GM11168 (cell line): ENCODE results near the gene RBMS3.
"Not testable (repeated sequence)": the region's sequence is repeated elsewhere in the genome, so short reads cannot be mapped to it uniquely, and the experiment has no call there.

Experiments
- in situ Hi-C: fragments of 300-500 bp; cut with MboI; formaldehyde crosslinking; loops from one replicate; pipeline ENCODE4 v1.12.0; 2022; ENCODE audit warnings: low sequenced_read_pairs; ENCODE audit not compliant: unreplicated experiment

The RBMS3 gene

GRCh38 chr3:29463304-29463703, 182.4 kb downstream of the RBMS3 start:
- in situ Hi-C loops: no loop called here

DNA sequence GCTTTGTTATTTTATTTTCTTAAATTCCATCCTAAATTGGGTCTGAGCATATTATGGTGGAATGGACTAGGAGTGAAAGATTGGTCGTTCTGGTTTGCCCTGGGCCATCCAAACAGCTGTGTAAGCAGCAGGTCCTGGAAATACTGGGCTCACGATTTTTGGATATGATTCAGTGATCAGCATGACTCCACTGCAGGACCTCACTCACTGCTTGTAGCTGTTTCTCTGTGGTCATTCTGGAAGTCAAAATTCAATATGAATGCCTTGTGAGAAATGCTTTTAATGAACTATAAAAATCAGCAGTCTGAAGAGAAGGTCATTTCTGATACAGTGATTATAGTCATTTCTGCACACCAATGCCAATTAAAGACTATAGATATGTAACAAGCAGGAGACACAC, 185.0 kb downstream of the RBMS3 start:
- in situ Hi-C loops: no loop called here

DNA sequence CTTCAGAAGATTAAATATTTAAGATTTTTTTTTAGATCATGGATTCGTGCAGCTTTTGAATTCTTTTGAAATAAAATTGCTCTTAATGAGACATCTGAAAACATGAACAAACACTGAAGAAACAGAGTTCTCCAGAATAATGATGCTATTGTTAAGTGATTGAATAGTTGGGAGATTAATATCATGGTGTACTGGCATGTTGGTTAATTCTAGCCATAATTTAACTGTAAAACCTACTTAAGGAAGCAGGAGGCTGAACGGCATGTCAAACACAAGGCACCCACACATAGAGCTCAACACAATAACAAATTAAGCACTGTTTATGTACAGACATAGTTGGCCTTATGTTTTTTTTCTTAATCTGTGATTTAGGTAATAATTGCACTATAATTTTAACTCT, 185.6 kb downstream of the RBMS3 start:
- in situ Hi-C loops: no loop called here

- in situ Hi-C loops: no loop called here
These were observed 187.3 kb downstream of the RBMS3 start for GRCh38 chr3:29468187-29468586.

- in situ Hi-C loops: not testable (repeated sequence)
These were observed 192.8 kb downstream of the RBMS3 start for GRCh38 chr3:29473481-29474170.

DNA sequence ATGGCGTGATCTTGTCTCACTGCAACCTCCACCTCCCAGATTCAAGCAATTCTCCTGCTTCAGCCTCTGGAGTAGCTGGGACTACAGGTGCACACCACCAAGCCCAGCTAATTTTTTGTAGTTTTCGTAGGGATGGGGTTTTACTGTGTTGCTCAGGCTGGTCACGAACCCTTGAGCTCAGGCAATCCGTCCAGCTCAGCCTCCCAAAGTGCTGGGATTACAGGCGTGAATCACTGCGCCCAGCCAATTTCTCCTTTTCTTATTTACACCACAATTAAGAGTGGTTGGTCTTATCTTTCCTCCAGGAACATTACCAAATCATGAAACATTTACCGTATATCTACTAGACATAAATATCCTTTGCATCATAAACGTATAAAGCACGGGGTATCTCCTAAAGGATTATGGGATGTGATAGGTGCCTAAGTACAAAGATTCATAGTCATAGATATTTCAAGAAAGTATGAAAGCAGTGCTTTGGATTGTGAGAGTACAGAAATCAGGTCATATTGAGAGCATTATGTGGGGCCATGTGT, 194.5 kb downstream of the RBMS3 start:
- in situ Hi-C loops: no loop called here

DNA sequence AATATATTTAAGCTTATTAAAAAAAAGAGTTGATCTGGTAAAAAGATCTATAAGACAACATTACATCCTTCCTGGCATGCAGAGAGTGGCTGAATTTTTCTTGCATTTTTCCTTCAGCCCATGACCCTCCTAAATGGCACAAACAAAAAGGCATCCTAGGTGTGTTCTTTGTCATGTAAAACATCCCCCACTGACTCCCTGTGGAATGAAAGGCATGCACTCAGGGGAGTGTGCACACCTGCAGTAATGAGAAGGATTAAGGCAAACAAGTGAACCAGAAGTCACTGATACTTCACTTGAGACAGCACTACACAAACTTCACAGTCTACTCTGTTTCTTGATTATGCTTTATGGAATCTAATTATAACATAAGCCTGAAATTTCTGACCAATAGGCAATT, 195.0 kb downstream of the RBMS3 start:
- in situ Hi-C loops: no loop called here

- in situ Hi-C loops: no loop called here
These were observed 197.7 kb downstream of the RBMS3 start for GRCh38 chr3:29478611-29479010.

DNA sequence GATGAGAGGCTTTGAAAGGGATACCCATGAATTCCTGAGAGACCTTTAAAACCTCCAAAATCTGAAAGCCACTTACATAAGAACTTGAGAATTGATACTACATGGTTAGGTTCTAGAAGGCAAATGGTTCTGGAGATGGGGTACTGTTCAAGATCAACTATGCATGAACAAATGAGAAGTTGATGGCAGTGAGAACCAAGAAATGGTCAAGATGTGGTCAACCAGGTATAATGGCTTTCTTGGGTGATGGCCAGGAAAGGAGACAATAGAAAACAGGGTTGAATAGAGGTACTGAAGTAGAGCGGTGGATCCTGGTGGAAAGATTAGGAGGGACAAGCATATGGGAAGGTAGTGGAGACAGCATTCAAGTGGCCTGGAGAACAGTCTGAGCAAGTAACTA, 200.4 kb downstream of the RBMS3 start:
- in situ Hi-C loops: no loop called here

GRCh38 chr3:29481969-29482767, 201.3 kb downstream of the RBMS3 start:
- in situ Hi-C loops: no loop called here

DNA sequence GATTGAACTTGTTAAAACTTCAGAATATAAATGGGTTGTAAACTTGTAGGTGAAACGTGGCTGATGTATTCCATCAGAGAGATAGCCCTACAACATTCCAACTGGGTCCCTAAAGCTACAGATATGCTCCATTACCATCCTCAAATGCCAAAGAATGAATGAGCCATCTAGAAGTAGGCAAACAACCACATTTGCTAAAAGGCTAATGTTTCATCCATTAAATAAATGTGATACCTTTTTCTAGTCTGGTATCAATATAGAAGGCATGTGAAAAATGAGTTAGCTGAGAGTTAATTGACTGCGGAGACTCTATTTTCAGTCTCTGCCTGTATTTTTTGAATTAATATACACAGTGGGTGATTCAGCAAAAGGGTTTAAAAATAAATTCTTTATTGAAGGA, 203.8 kb downstream of the RBMS3 start:
- in situ Hi-C loops: no loop called here

GRCh38 chr3:29486096-29486495, 205.2 kb downstream of the RBMS3 start:
- in situ Hi-C loops: no loop called here

DNA sequence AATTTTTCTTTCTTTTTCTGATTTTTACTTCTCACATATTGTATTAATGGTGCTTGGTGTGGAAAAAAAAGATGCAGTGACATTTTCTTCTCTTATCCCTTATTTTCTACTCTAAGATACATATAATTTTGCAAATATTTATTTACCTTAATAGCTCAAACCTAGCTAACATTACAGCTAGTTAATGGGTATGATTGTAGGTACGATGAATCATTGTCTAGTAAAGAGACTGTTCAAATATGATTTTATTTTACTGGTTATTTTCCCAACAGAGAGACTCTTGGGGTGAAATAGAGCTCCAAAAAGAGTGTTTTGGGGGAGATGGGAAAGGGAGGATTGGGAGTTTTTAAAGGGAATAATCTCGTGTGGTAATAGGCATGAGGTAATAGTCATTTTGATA, 206.0 kb downstream of the RBMS3 start:
- in situ Hi-C loops: no loop called here

DNA sequence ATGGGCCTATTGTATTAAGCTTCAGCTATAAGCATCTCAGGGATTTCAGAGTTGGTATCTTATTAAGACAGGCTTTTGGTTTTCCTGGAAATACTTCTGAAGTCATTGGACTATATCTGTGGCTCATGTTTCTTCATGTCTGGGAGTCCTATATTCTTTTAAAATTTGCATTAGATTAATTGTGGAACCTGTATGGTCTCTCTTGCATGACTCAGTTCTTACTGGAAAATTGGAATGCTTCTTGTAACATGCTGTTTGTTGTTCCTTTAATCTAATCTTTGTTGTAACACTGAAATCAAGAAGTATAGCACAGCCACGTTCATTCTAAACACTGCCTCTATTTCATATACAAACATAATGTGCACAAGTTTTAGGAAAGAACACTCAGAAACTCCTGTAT, 208.1 kb downstream of the RBMS3 start:
- in situ Hi-C loops: no loop called here

DNA sequence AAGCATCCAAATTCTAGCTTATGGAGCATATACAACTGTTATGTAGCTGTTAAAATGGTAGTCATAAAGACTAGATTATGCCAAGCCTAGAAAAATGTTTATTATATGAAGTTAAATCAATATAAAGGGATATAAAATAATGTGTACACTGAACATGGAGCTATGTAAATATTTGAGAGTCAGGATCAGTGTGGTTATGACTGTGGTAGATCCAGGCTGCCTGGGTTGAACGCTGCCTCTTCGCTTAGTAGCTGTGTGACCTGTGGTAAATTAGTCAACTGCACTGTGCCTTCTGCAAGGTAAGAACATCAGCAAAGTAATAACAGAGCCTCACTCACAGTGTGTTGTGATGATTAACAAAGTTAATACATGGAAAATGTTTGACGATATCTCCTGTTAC, 212.2 kb downstream of the RBMS3 start:
- in situ Hi-C loops: no loop called here

GRCh38 chr3:29494305-29495036, 213.6 kb downstream of the RBMS3 start:
- in situ Hi-C loops: no loop called here

- in situ Hi-C loops: no loop called here
These were observed 216.4 kb downstream of the RBMS3 start for GRCh38 chr3:29497282-29497681.

- in situ Hi-C loops: no loop called here
These were observed 221.9 kb downstream of the RBMS3 start for GRCh38 chr3:29502771-29503170.

- in situ Hi-C loops: no loop called here
These were observed 222.4 kb downstream of the RBMS3 start for GRCh38 chr3:29503314-29503713.

- in situ Hi-C loops: no loop called here
These were observed 223.1 kb downstream of the RBMS3 start for GRCh38 chr3:29503958-29504357.

- in situ Hi-C loops: no loop called here
These were observed 225.6 kb downstream of the RBMS3 start for GRCh38 chr3:29506502-29506901.
